ENCODE data around the gene ITCH.
"Not testable (repeated sequence)": the region's sequence is repeated elsewhere in the genome, so short reads cannot be mapped to it uniquely, and the experiment has no call there.

DNA sequence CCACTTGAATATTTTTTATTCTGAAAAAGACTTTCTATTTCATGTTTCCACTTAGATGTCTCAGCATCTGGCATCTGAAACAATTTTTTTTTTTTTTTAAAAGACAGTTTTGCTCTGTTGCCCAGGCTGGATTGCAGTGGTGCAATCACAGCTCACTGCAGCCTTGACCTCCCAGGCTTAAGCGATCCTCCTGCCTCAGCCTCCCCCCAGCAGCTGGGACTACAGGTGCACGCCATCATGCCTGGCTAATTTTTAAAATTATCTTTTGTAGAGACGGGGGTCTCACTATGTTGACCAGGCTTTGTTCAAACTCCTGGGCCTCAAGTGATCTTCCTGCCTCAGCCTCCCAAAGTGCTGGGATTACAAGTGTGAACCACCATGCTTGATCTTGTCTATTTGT is 42.9 kb downstream of the ITCH start:
- not testable (repeated sequence) for TF ChIP-seq EZH2 (IDR thresholded peaks at IDR 0.05; ENCODE audit: borderline replicate concordance, low read length)
- TF ChIP-seq, protein P1, sequence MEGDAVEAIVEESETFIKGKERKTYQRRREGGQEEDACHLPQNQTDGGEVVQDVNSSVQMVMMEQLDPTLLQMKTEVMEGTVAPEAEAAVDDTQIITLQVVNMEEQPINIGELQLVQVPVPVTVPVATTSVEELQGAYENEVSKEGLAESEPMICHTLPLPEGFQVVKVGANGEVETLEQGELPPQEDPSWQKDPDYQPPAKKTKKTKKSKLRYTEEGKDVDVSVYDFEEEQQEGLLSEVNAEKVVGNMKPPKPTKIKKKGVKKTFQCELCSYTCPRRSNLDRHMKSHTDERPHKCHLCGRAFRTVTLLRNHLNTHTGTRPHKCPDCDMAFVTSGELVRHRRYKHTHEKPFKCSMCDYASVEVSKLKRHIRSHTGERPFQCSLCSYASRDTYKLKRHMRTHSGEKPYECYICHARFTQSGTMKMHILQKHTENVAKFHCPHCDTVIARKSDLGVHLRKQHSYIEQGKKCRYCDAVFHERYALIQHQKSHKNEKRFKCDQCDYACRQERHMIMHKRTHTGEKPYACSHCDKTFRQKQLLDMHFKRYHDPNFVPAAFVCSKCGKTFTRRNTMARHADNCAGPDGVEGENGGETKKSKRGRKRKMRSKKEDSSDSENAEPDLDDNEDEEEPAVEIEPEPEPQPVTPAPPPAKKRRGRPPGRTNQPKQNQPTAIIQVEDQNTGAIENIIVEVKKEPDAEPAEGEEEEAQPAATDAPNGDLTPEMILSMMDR (conservative IDR thresholded peaks at IDR 0.05 in 1 of 2, IDR thresholded peaks at IDR 0.05 in 1 of 2; ENCODE audit: extremely low read depth in 1 of 2, insufficient read depth in 1 of 2, low read depth in 1 of 2, low read length in 2 of 2) = not testable (repeated sequence)
